GM18868 (cell line): Measurements from ENCODE around the gene CHN1.

ENCODE experiments used
- ATAC-seq: cut with Tn5 transposase; IDR thresholded peaks from one replicate; pipeline ENCODE4 v1.9.1; 2021; ENCODE audit warnings: mild to moderate bottlenecking, moderate library complexity; ENCODE audit not compliant: unreplicated experiment

The CHN1 gene

GRCh38 chr2:174974131-174974530, 31.1 kb downstream of the CHN1 start:
- ATAC-seq, result no peak

DNA sequence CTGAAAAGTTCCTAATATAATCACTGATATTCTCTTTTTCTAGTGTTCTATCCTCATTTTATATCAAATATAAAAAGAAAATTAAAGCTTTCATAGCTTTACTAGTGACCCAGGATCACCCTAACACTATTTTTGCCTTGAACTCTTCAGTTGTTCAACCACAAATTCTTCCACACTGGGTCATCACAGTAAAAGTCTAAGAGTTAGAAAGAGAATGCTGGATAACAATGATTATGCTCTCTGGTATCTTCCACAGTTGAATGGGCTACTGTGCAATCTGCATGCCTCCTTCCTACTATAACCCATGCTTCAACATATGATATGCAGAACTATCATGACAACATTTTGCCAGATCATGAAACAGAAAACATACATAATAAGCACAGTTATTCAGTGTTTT, 32.3 kb downstream of the CHN1 start:
- no peak for ATAC-seq

DNA sequence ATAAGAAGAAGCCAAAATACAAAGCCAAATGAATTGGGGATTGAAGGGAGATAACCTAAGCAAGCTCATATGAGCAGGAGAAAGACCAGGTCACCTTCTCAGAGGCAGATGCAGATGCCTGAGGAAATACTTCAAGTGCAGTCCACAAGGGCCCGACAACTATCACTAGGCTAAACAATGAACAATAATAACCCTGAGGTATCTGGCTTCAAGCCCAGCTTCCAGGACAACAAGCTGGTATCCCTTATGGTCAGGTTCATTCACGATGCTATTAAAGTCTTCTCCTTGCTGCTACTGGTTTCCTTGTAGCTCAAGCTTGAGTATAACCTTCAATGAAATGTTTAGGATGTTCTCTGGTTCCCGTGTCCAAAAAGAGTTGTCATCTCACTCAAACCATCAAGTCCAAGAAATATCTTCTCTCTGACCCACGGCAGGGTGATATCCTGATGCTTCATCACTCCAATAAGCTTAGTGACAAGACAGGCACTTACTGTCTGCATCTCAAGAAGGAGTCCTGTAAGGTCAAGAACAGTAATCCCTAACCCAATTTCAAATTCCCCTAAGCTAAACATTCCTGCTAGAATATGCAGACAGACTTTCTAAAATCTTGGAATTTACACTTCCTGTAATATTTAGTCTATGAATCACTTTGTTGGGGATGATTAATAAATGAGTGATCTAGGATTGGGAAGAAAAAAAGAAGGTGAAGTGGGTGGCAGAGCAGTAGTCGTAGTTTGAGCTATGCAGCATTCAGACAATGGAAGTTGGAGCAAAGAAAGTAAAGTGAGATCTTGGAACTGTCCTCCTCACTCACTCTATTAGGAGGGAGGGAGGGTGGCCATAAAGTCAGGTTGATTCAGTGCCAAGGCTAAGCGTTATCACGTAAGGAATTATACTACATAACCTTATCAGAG, 33.1 kb downstream of the CHN1 start:
- ATAC-seq, result no peak

DNA sequence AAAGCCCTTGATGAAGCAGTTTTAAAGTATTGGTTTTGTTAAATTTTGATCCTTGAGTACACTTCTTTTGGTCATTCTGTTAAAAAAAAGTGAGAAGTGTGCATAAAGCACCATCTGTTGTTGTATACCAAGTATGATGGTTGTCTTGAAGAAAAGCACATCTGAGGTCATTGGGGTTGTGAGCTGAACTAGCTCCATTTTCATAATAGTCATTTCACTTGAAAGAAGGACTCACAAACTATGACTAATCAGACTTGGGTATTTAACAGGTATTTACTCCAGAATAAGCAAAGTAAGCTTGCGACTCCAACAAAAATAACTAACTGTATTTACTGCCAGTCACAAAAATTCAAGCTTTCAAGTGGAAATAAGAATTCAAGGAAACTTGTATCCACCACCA, 35.1 kb downstream of the CHN1 start:
- no peak for ATAC-seq

DNA sequence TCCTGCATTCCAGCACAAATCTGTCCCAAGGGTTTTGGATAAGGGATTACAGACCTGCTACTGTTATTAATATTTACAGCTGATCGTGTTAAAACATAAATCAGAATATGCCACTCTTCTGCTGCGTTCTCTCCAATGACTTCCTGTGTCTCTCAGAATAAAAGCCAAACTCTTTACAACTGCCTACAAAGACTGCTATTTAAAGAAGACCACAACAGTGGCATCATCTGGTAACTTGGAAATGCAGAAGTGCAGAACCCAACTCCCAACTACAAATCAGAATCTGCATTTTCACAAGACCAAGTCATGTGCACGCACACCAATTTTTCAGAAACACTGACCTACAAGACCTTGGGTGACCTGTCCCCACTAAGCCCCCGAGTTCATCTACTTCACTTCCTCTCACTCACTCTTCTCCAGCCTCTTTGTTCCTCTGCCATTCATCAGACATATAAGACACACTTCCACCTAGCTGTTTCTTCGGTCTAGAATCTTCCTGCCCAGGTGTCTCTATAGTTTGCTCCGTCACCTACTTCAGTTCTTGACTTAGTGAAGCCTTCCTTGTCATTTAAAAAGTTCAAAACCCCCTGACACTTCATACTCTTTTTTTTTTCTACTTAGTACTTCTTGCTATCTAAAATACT, 36.0 kb downstream of the CHN1 start:
- ATAC-seq, result no peak

GRCh38 chr2:174967691-174968260, 37.4 kb downstream of the CHN1 start:
- no peak for ATAC-seq

DNA sequence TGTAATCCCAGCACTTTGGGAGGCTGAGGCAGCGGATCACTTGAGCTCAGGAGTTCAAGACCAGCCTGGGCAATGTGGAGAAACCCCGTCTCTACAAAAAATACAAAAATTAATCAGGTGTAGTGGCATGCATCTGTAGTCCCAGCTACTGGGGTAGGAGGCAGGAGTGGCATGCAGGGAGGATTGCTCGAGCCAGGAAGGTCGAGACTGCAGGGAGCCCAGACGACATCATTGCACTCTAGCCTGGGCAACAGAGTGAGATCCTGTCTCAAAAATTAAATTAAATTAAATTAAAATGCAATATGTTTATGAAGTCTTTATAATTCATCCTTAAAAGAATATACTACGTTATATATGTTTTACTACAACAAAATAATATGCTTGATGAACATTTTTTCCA, 38.1 kb downstream of the CHN1 start:
- ATAC-seq, result no peak

GRCh38 chr2:174965992-174966744, 39.0 kb downstream of the CHN1 start:
- ATAC-seq, result no peak

DNA sequence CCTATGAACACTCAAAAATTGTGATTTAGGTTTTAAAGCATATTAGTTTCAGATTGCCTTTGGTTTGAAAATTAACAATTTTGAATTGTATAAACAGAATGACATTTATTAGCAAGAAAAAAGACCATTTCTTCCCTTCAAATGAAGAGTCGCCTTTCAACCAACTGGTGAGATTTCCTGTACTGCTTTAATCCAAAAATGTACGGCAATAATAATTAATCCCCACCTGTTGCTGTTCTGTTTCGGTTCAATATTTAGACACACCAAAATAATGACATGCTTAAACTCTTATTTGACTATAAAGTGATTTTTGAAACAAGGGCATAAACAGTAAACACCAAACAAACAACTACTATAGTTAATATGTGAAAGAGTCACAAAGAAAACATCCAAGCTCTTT, 39.6 kb downstream of the CHN1 start:
- no peak for ATAC-seq

GRCh38 chr2:174964404-174964803, 40.8 kb downstream of the CHN1 start:
- no peak for ATAC-seq

GRCh38 chr2:174963437-174964400, 41.5 kb downstream of the CHN1 start:
- ATAC-seq, result no peak

GRCh38 chr2:174959787-174960186, 45.4 kb downstream of the CHN1 start:
- ATAC-seq, result no peak

- no peak for ATAC-seq
These were observed 48.1 kb downstream of the CHN1 start for GRCh38 chr2:174957050-174957449.

GRCh38 chr2:174952607-174953006, 52.6 kb downstream of the CHN1 start:
- ATAC-seq, result no peak

DNA sequence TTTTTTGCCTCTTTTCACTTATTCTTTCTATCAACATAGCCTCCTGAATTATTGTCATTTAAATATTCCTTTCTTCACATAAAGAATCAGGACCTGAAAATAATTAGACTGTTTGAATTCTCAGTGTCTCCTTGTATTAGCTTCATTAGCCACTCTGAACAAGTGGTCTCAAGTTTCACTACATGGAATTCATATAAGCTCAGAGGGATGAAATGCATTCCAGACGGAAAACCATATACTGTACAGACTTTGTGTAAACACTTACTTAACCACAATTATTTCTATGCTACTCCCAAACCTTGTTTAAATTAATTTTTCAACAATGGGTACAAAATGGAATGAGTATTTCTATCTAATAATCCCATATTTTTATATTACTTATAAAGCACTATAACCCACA, 53.4 kb downstream of the CHN1 start:
- no peak for ATAC-seq

- no peak for ATAC-seq
These were observed 55.0 kb downstream of the CHN1 start for GRCh38 chr2:174949988-174950687.

DNA sequence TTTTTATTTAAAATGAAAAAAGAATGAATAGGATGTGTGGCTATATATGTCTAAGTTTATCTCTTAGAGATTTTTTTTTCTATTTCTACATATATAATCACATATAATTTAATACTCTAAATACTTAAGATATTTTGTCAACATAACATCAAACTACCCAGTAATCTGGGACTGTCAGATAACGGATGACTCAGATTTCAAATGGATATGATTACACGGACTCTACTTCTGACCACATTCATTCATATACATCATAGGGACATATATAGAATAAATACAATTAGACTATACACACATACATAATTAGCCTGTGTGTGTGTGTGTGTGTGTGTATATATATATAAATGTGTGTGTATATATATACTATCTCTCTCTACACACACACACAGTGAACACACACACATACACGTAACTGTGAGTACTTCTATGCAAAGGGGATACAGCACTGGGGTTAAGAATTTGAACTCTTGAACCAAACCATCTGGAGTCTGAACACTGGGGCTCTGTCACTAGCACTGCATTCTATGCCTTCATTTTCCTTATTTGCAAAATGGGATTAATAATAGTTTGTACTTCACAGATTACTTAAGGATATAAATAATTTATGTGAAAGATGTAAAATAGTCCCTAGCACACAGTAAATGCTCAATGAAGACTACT, 59.5 kb downstream of the CHN1 start:
- ATAC-seq, result no peak

DNA sequence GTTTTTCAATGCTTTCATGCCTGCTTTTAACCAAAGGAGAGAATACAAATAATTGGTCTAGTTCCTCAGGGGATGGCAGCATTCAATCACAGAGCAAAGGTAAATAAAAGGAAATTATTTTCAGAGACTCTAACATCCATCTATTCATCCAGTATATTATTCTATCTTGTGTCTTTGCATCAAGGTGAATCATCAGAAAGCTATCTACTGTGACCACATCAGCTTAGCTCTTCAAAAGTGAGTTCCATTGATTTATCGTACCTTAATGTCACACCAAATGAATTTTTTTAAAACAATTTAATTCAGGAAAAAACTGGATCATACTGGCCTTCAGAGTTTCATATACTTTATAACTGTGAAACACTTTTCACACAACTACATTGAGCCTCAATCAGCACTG, 66.1 kb downstream of the CHN1 start:
- no peak for ATAC-seq

GRCh38 chr2:174931724-174932123, 73.5 kb downstream of the CHN1 start:
- no peak for ATAC-seq
